COLO668 (cell line): Measurements from ENCODE around the gene CTNNA1.
"Not testable (repeated sequence)": the region's sequence is repeated elsewhere in the genome, so short reads cannot be mapped to it uniquely, and the experiment has no call there.

Experiments used
- DNase-seq: peaks from one replicate; lab custom pipeline; 2025; ENCODE audit not compliant: unreplicated experiment; lab: John Stamatoyannopoulos, UW

Gene CTNNA1

GRCh38 chr5:138884554-138884953 lies 131.3 kb downstream of the CTNNA1 start:
- no peak for DNase-seq

GRCh38 chr5:138889994-138890393 lies 136.8 kb downstream of the CTNNA1 start:
- DNase-seq, result no peak

GRCh38 chr5:138890644-138891043 lies 137.4 kb downstream of the CTNNA1 start:
- no peak for DNase-seq

- DNase-seq, result no peak
Measured at GRCh38 chr5:138895918-138896317, 142.7 kb downstream of the CTNNA1 start.

- no peak for DNase-seq
Measured at GRCh38 chr5:138898299-138898698, 145.1 kb downstream of the CTNNA1 start.

GRCh38 chr5:138898742-138899141 lies 145.5 kb downstream of the CTNNA1 start:
- no peak for DNase-seq

GRCh38 chr5:138900281-138900965 lies 147.2 kb downstream of the CTNNA1 start:
- no peak for DNase-seq

- DNase-seq, result no peak
Measured at GRCh38 chr5:138901716-138902115, 148.5 kb downstream of the CTNNA1 start.

GRCh38 chr5:138903130-138903775 lies 150.0 kb downstream of the CTNNA1 start:
- no peak for DNase-seq

- DNase-seq, result no peak
Measured at GRCh38 chr5:138905541-138905940, 152.3 kb downstream of the CTNNA1 start.

- DNase-seq, result no peak
Measured at GRCh38 chr5:138909734-138910133, 156.5 kb downstream of the CTNNA1 start.

- DNase-seq, result no peak
Measured at GRCh38 chr5:138910546-138911185, 157.4 kb downstream of the CTNNA1 start.

GRCh38 chr5:138911441-138911840 lies 158.2 kb downstream of the CTNNA1 start:
- no peak for DNase-seq

- no peak for DNase-seq
Measured at GRCh38 chr5:138912093-138912492, 158.9 kb downstream of the CTNNA1 start.

- DNase-seq, result no peak
Measured at GRCh38 chr5:138913773-138914172, 160.5 kb downstream of the CTNNA1 start.

- no peak for DNase-seq
Measured at GRCh38 chr5:138914338-138914737, 161.1 kb downstream of the CTNNA1 start.

GRCh38 chr5:138918686-138919085 lies 165.5 kb downstream of the CTNNA1 start:
- DNase-seq, result no peak

GRCh38 chr5:138920181-138920580 lies 167.0 kb downstream of the CTNNA1 start:
- no peak for DNase-seq

GRCh38 chr5:138921362-138921761 lies 168.1 kb downstream of the CTNNA1 start:
- not testable (repeated sequence) for DNase-seq

- DNase-seq, result no peak
Measured at GRCh38 chr5:138922494-138922893, 169.3 kb downstream of the CTNNA1 start.

GRCh38 chr5:138925090-138925635 lies 171.9 kb downstream of the CTNNA1 start:
- DNase-seq, result no peak

GRCh38 chr5:138926257-138926656 lies 173.0 kb downstream of the CTNNA1 start:
- DNase-seq, result no peak
